IMR-90 (cell line): Measurements from ENCODE around the gene ATRNL1. TPM values are rescaled to one million over a fixed set of nuclear protein-coding genes. Genes with fewer than 3 reads are reported as not detected.

Source experiments
- ATAC-seq: fragments of 200-7000 bp; cut with Tn5 transposase; 2 replicates; pipeline ENCODE4 v1.9.1; 2020; ENCODE audit warnings: low read depth, mild to moderate bottlenecking, moderate library complexity
- BruUV-seq: library from RNA; stranded (reverse); fragments of 400-500 nt; replicated peaks from 2 replicates; lab custom pipeline; 2021; lab: Mats Ljungman, UMichigan
- CTCF ChIA-PET: fragments of 300-600 bp; formaldehyde crosslinking; extraction: SDS; loops from one replicate; lab custom pipeline; 2021; ENCODE audit warnings: antibody characterized with exemption; lab: Yijun Ruan, JAX
- POLR2A ChIA-PET: fragments of 300-600 bp; sonication (Branson Sonifier 250); formaldehyde crosslinking; loops from one replicate; lab custom pipeline; 2022; ENCODE audit warnings: antibody characterized with exemption; ENCODE audit not compliant: unreplicated experiment; lab: Charles Lee
- DNase-seq: peaks from one replicate; pipeline ENCODE4 v3.0.0; 2013
- H2AFZ ChIP-seq: replicated peaks from 2 replicates; pipeline ENCODE3; 2013; ENCODE audit warnings: low read length, mild to moderate bottlenecking; ENCODE audit not compliant: poor library complexity
- H2AK5ac ChIP-seq: 2 replicates; pipeline ENCODE4 v1.6.1; 2013; ENCODE audit warnings: low read depth, low read length, inconsistent platforms
- H2AK9ac ChIP-seq: replicated peaks from 2 replicates; pipeline ENCODE3; 2013; ENCODE audit warnings: mild to moderate bottlenecking, low read depth, low read length, moderate library complexity; ENCODE audit not compliant: poor library complexity
- H2BK120ac ChIP-seq: 2 replicates; pipeline ENCODE4 v1.6.1; 2013; ENCODE audit warnings: low read depth, low read length, inconsistent platforms
- H2BK15ac ChIP-seq: 3 replicates; pipeline ENCODE4 v1.6.1; 2013; ENCODE audit warnings: low read depth, low read length, inconsistent platforms
- H2BK20ac ChIP-seq: 2 replicates; pipeline ENCODE4 v1.6.1; 2013; ENCODE audit warnings: low read depth, mild to moderate bottlenecking, inconsistent platforms, low read length, moderate library complexity
- H2BK5ac ChIP-seq: 2 replicates; pipeline ENCODE4 v1.6.1; 2013; ENCODE audit warnings: mild to moderate bottlenecking, low read depth, low read length, inconsistent platforms; ENCODE audit not compliant: poor library complexity, severe bottlenecking
- H3K14ac ChIP-seq: replicated peaks from 2 replicates; pipeline ENCODE4 v1.6.1; 2013; ENCODE audit warnings: low read depth, low read length, inconsistent platforms
- H3K18ac ChIP-seq: 2 replicates; pipeline ENCODE4 v1.6.1; 2013; ENCODE audit warnings: low read depth, low read length, control low read depth
- H3K23ac ChIP-seq: 2 replicates; pipeline ENCODE4 v1.6.1; 2013; ENCODE audit warnings: low read depth, low read length, inconsistent platforms
- H3K27ac ChIP-seq: 2 replicates; pipeline ENCODE4 v1.5.1; 2013; ENCODE audit warnings: mild to moderate bottlenecking, control low read depth, low read length; ENCODE audit not compliant: insufficient read depth
- H3K27me3 ChIP-seq: 2 replicates; pipeline ENCODE4 v1.6.1; 2013; ENCODE audit warnings: low read length; ENCODE audit not compliant: control insufficient read depth, insufficient read depth
- H3K36me3 ChIP-seq: 2 replicates; pipeline ENCODE4 v1.6.1; 2013; ENCODE audit warnings: low read length, mixed read lengths; ENCODE audit not compliant: control insufficient read depth, insufficient read depth
- H3K4ac ChIP-seq: 2 replicates; pipeline ENCODE4 v1.6.1; 2013; ENCODE audit warnings: low read depth, low read length, inconsistent platforms
- H3K4me1 ChIP-seq: 2 replicates; pipeline ENCODE4 v1.6.1; 2013; ENCODE audit warnings: low read length, mixed read lengths; ENCODE audit not compliant: control insufficient read depth, insufficient read depth
- H3K4me2 ChIP-seq: 2 replicates; pipeline ENCODE4 v1.6.1; 2013; ENCODE audit warnings: low read depth, mild to moderate bottlenecking, control low read depth, low read length, moderate library complexity
- H3K4me3 ChIP-seq: 2 replicates; pipeline ENCODE4 v1.5.1; 2013; ENCODE audit warnings: low read depth, mild to moderate bottlenecking, control low read depth, low read length, moderate library complexity; ENCODE audit not compliant: insufficient read depth
- H3K56ac ChIP-seq: 2 replicates; pipeline ENCODE4 v1.6.1; 2013; ENCODE audit warnings: low read length, inconsistent platforms; ENCODE audit not compliant: insufficient read depth; ENCODE audit errors: extremely low read depth
- H3K79me1 ChIP-seq, 2 experiments: 2 replicates each; pipeline ENCODE4 v1.6.1; 2013; ENCODE audit warnings: low read length in 2 of 2, inconsistent platforms in 1 of 2, low read depth in 1 of 2
- H3K9ac ChIP-seq: 2 replicates; pipeline ENCODE4 v1.6.1; 2013; ENCODE audit warnings: low read depth, low read length, control low read depth
- H3K9me1 ChIP-seq: 2 replicates; pipeline ENCODE4 v1.6.1; 2013; ENCODE audit warnings: low read length, inconsistent platforms; ENCODE audit not compliant: insufficient read depth
- H3K9me3 ChIP-seq: 2 replicates; pipeline ENCODE4 v1.6.1; 2013; ENCODE audit warnings: low read length; ENCODE audit not compliant: control insufficient read depth, insufficient read depth
- H4K20me1 ChIP-seq: 2 replicates; pipeline ENCODE4 v1.6.1; 2013; ENCODE audit warnings: low read length, inconsistent platforms; ENCODE audit not compliant: insufficient read depth
- H4K5ac ChIP-seq: 2 replicates; pipeline ENCODE4 v1.6.1; 2013; ENCODE audit warnings: mild to moderate bottlenecking, low read depth, low read length, control low read depth
- H4K8ac ChIP-seq, 2 experiments: 2 replicates each; pipeline ENCODE4 v1.6.1; 2013; ENCODE audit warnings: low read depth in 2 of 2, low read length in 2 of 2, control low read depth in 1 of 2, inconsistent platforms in 1 of 2
- H4K91ac ChIP-seq: 2 replicates; pipeline ENCODE4 v1.6.1; 2013; ENCODE audit warnings: low read depth, low read length, inconsistent platforms; ENCODE audit not compliant: insufficient read depth
- BHLHE40 ChIP-seq: fragments of 150-350 bp; IDR thresholded peaks from 2 replicates; pipeline ENCODE4 v1.6.1; 2016; ENCODE audit warnings: mild to moderate bottlenecking, low read depth, low read length
- CEBPB ChIP-seq: IDR thresholded peaks from 2 replicates; pipeline ENCODE4 v1.6.1; 2012; ENCODE audit warnings: low read depth, low read length, improper control_type of control experiment
- FOS ChIP-seq: fragments of 150-350 bp; IDR thresholded peaks from 2 replicates; pipeline ENCODE4 v1.6.1; 2016; ENCODE audit warnings: low read depth, low read length
- MAFK ChIP-seq: IDR thresholded peaks from 2 replicates; pipeline ENCODE4 v1.6.1; 2012; ENCODE audit warnings: low read depth, low read length, improper control_type of control experiment
- NFE2L2 ChIP-seq: fragments of 150-350 bp; IDR thresholded peaks from 2 replicates; pipeline ENCODE4 v1.6.1; 2016; ENCODE audit warnings: low read depth, mild to moderate bottlenecking, low read length
- POLR2A ChIP-seq: IDR thresholded peaks from 2 replicates; pipeline ENCODE4 v1.6.1; 2012; ENCODE audit warnings: mild to moderate bottlenecking, low read depth, low read length
- RCOR1 ChIP-seq: IDR thresholded peaks from 2 replicates; pipeline ENCODE4 v1.6.1; 2012; ENCODE audit warnings: mild to moderate bottlenecking, low read length, improper control_type of control experiment; ENCODE audit not compliant: insufficient replicate concordance
- RFX5 ChIP-seq: IDR thresholded peaks from 2 replicates; pipeline ENCODE4 v1.8.0; 2012; ENCODE audit warnings: low read depth, mild to moderate bottlenecking, low read length, moderate library complexity
- SMC3 ChIP-seq: fragments of 150-350 bp; IDR thresholded peaks from 2 replicates; pipeline ENCODE4 v1.6.1; 2016; ENCODE audit warnings: low read depth, mild to moderate bottlenecking, antibody characterized with exemption, low read length, moderate library complexity
- WGBS, 2 experiments: methylation state at CpG; one replicate each; pipeline versions ENCODE4 v1.1.5 to v1.1.7; 2013; ENCODE audit warnings: missing lambda C conversion rate in 2 of 2; ENCODE audit not compliant: insufficient read length in 1 of 2; ENCODE audit errors: extremely low coverage in 2 of 2; 5-methylcytosine and 5-hydroxymethylcytosine counted together
- dilution Hi-C: fragments of 300-500 bp; cut with HindIII; formaldehyde crosslinking; loops from one replicate; pipeline ENCODE4 v1.14.3; 2018; ENCODE audit warnings: low sequenced_read_pairs; ENCODE audit not compliant: unreplicated experiment
- in situ Hi-C: fragments of 300-500 bp; cut with MboI; formaldehyde crosslinking; loops from 3 replicates; pipeline ENCODE4 v1.14.3; 2019; ENCODE audit warnings: low sequenced_read_pairs, inconsistent platforms, mixed read lengths
- intact Hi-C: fragments of 100-400 bp; cut with micrococcal nuclease; formaldehyde crosslinking; loops from 2 replicates; pipeline ENCODE4 v1.10.0; 2022
- polyA plus RNA-seq, 3 experiments: library from polyadenylated mRNA; depleted of rRNA; stranded (reverse); fragments of >200 nt; gene quantifications; 2 replicates each; pipeline ENCODE4 v1.2.3, GENCODE V29; 2012; ENCODE audit warnings: low replicate concordance in 1 of 3
- total RNA-seq: library from RNA; depleted of rRNA; stranded (reverse); fragments of >200 nt; gene quantifications from 2 replicates; pipeline ENCODE4 v1.2.3, GENCODE V29; 2012
- TF ChIP-seq, protein P1 (sequence below): fragments of 150-350 bp; IDR thresholded peaks from 2 replicates; pipeline ENCODE4 v1.6.1; 2016; ENCODE audit warnings: low read depth, mild to moderate bottlenecking, low read length, moderate library complexity, borderline replicate concordance

Gene ATRNL1
- total and polyA plus RNA-seq, 2 of the 4 experiments (the other 2 are of a cell fraction) = 0.18 to 0.19 TPM

DNA sequence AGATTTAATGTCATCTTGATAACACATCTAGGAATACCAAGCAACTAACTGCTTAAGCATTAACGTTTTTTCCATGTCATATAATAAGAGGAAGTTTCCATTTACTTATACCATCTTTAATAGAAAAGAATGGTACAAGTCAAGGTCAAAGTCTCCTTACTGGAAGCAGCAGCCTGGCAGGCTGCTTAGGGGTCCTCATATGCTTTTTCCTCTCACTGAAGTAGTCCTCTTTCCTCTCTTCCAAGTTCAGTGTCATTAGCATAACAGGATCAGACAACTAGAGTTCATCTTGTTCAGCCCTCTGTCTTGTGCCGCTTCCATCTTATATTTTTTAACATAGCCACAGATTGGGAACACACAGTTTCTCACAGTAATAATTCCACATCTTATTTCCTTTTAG is 774.1 kb downstream of the ATRNL1 start:
- H2BK5ac ChIP-seq = no peak overlapping the region
- H3K27me3 ChIP-seq = no peaks in the 10 kb centered on the region; the same call in 1 of the 2 replicates
- H3K4me1 ChIP-seq = no peaks in the 10 kb centered on the region
- H3K9ac ChIP-seq = no peak overlapping the region
- H4K8ac ChIP-seq = no peak overlapping the region
- no peaks in the 10 kb centered on the region for H4K20me1 ChIP-seq
- no peak overlapping the region for H4K91ac ChIP-seq
- H2AK5ac ChIP-seq = no peak overlapping the region
- H4K5ac ChIP-seq = no peak overlapping the region
- H2BK20ac ChIP-seq = no peak overlapping the region
- H3K4ac ChIP-seq = no peak overlapping the region
- ChIA-PET CTCF (no interaction called here), POLR2A (no interaction called here)
- H3K27ac ChIP-seq = no peak overlapping the region
- WGBS, 2 experiments = no CpG with 5 or more reads among the region's 2 CpGs
- in situ Hi-C loops (no loop called here), intact Hi-C loops (no loop called here), dilution Hi-C loops (no loop called here)
- H3K18ac ChIP-seq = no peak overlapping the region
- H3K9me3 ChIP-seq = no peaks in the 10 kb centered on the region
- H3K14ac ChIP-seq = no peak overlapping the region
- H2BK120ac ChIP-seq = no peak overlapping the region
- H3K36me3 ChIP-seq = no peaks in the 10 kb centered on the region
- H3K9me1 ChIP-seq = no peaks in the 10 kb centered on the region
- H2AFZ ChIP-seq = no peak overlapping the region
- no TSS peak for BruUV-seq
- no peaks in the 10 kb centered on the region for H3K79me1 ChIP-seq
- DNase-seq = no peak
- H3K4me3 ChIP-seq = no peak overlapping the region
- H2AK9ac ChIP-seq = no peak overlapping the region
- H2BK15ac ChIP-seq = no peak overlapping the region
- TF ChIP-seq SMC3 = no peak
- TF ChIP-seq CEBPB = no peak
- TF ChIP-seq BHLHE40 = no peak
- no peak for TF ChIP-seq RFX5
- no peak for TF ChIP-seq MAFK
- TF ChIP-seq, protein P1, sequence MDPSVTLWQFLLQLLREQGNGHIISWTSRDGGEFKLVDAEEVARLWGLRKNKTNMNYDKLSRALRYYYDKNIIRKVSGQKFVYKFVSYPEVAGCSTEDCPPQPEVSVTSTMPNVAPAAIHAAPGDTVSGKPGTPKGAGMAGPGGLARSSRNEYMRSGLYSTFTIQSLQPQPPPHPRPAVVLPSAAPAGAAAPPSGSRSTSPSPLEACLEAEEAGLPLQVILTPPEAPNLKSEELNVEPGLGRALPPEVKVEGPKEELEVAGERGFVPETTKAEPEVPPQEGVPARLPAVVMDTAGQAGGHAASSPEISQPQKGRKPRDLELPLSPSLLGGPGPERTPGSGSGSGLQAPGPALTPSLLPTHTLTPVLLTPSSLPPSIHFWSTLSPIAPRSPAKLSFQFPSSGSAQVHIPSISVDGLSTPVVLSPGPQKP = no peak
- no peak for TF ChIP-seq RCOR1
- no peak for TF ChIP-seq POLR2A
- no peak for TF ChIP-seq FOS
- TF ChIP-seq NFE2L2 = no peak
- H3K56ac ChIP-seq = no peak overlapping the region
- ATAC-seq = no peak
- no peak overlapping the region for H3K23ac ChIP-seq
- no peak overlapping the region for H3K4me2 ChIP-seq
